HG03095 (cell line): Measurements from ENCODE around the gene ST3GAL3.
"Not testable (repeated sequence)": the region's sequence is repeated elsewhere in the genome, so short reads cannot be mapped to it uniquely, and the experiment has no call there.

ENCODE experiments used
- ATAC-seq: cut with Tn5 transposase; IDR thresholded peaks from one replicate; pipeline ENCODE4 v1.9.1; 2021; ENCODE audit warnings: moderate library complexity; ENCODE audit not compliant: unreplicated experiment

Gene ST3GAL3

DNA sequence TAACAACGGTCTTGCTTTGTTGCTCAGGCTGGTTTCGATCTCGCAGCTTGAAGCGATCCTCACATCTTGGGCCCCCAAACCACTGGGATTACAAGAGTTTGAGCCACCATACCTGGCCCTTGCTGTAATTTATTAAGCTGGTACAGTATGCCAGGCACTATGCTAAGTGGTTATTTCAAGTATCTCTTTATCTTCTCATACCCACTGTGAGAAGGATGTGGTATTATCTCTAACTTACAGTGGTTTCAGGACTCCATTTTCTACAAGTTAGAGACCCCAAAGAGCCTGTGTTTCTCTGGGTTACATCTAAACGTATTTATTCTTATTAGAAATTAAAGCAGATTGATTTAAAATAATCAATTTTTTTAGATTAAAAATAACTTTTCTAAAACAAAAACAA lies 8.1 kb upstream of the ST3GAL3 start:
- ATAC-seq, result no peak

- ATAC-seq, result no peak
Observed at GRCh38 chr1:43703836-43704235, 3.5 kb upstream of the ST3GAL3 start.

DNA sequence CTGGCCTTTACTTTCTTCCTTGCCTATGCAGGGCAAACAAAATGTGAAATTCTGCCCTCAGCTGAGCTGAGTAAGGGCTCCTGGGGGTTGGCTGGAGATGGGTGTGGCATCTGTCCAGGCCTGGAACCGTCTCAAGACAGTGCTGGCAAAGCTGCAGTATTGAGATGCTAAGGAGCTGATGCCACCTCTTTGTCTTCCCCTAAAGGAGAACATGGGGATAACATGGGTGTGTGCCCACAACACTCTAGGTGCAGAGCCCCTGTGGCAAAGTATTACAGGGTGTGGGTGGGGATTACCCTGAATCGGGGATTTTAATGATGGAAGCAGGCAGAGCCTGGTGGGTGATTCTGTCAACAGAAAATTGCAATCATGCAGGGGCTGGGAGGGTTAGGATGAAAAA lies 2.5 kb upstream of the ST3GAL3 start:
- ATAC-seq, result no peak

GRCh38 chr1:43705334-43705733 lies 2.0 kb upstream of the ST3GAL3 start:
- ATAC-seq, result no peak

DNA sequence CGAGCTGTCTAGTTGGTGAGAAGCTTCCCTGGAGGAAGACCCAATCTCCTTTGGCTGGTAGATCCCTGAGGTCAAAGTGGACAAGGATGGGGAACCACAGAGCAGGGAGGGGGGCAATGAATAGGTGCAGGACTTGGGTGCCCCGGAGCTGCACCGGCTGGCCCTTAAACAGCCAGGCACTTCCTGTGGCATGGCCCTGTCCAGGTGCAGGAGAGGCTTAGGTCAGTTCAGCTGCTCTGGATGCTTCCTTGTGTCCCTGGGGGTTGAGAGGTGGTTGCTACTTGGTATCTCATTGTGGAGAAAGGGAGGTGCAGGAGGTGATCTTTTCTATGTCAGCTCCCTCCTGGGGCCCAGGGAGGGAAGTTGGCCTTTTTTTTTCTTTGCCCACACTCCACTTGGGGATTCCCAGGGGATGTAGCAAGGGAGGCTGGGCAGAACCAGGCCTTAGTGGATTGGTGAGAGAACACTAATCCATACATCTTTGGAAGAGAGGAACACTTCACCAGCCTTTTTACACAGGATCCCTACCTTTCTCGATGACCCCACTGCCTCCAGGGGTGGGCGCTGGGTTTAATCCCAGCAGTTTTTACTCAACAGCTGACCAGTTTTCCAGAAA lies 1.2 kb upstream of the ST3GAL3 start:
- no peak for ATAC-seq

GRCh38 chr1:43706598-43707189 lies 642 bp upstream of the ST3GAL3 start:
- no peak for ATAC-seq

- ATAC-seq, result no peak
Observed at GRCh38 chr1:43708002-43708410, 670 bp downstream of the ST3GAL3 start.

- ATAC-seq, result no peak
Observed at GRCh38 chr1:43711049-43711448, 3.7 kb downstream of the ST3GAL3 start.

- no peak for ATAC-seq
Observed at GRCh38 chr1:43711524-43712386, 4.4 kb downstream of the ST3GAL3 start.

DNA sequence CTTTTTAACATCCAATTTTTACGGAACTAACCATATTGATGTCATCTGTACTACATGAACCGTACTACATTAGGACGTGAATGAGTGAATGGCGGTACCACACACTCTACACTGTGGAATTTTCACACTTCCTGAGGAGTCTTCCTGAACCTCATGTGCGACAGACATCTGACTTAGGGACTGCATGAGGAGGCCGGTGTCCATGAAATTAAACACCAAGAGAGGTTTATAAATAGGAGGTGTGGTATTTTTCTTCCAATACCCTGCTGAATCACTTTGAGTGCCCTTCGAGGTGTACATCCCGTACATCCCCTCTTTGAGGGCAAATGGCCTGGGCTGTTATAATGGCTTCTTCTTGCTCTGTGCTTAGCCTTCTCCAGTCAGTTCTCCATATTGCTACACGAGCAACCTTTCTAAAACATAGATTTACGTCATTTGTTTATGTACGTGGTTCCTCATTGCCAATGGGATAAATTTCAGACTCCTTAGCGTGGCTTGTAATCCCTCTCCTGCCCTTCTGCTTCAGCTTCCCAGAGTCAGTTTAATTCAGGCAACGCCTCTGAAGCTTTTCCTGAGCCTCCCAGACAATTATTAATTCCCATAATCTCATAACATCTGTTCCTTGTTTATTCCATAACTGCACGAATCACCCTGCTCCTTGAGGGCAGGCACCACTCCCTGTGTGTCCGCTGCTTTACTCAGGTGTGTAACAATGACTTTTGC lies 9.4 kb downstream of the ST3GAL3 start:
- ATAC-seq, result no peak

DNA sequence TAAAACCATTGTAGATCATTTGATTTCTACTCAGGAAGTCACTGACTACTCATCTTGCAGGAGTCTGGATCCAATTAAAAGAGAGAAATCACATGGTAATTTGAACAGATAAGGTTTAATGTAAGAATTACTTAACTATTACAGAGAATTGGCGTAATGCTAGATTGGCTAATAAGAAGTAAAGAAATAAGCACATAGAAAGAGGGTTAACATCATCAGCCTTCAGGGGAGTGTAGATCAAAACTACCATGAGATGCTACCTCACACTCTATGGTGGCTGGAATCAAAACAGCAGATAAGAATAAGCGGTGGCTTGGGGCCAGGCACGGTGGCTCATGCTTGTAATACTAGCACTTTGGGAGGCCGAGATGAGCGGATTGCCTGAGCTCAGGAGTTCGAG lies 11.7 kb downstream of the ST3GAL3 start:
- no peak for ATAC-seq

DNA sequence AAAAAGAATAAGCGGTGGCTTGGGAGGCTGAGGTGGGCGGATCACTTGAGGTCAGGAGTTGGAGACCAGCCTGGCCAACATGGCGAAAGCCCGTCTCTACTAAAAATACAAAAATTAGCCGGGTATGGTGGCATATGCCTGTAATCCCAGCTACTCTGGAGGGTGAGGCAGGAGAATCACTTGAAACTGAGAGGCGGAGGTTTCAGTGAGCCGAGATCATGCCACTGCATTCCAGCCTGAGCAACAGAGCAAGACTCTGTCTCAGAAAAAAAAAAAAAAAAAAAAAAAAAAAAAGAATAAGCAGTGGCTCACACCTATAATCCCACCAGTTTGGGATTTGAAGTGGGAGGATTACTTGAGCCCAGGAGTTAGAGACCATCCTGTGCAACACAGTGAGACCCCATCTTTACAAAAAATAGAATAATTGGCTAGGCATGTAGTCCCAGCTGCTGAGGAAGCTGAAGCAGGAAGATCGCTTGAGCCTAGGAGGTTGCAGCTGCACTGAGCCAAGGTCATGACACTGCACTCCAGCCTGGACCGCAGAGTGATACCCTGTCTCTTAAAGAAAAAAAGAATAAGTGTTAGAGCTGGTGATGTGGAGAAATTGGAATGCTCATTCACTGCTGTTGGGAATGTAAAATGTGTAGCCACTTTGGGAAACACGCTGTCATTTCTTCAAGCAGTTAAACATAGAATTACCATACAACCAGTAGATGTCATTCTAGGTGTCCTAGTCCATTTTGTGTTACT lies 12.5 kb downstream of the ST3GAL3 start:
- ATAC-seq, result not testable (repeated sequence)

- no peak for ATAC-seq
Observed at GRCh38 chr1:43722810-43723209, 15.5 kb downstream of the ST3GAL3 start.

- no peak for ATAC-seq
Observed at GRCh38 chr1:43729816-43730463, 22.6 kb downstream of the ST3GAL3 start.

GRCh38 chr1:43731867-43732531 lies 24.7 kb downstream of the ST3GAL3 start:
- no peak for ATAC-seq

- ATAC-seq, result no peak
Observed at GRCh38 chr1:43736819-43737218, 29.5 kb downstream of the ST3GAL3 start.

DNA sequence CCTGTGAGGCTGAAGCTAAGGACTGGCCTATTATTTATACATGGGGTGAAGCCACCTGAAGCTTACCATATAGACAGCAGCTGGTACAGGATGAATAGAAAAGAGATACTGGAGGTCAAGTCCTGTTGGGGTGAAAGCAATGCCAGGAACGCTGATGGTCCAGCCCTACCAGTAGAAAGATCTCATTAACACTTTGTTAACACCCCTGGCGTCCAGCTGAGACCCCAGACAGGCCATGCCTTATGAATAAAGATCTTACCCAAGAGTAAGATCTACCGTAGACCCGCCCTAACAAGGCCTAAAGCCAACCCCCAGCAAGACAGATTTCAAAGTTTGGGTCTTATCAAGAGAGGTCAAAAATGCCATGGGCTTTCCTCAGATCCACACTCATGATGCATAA lies 34.7 kb downstream of the ST3GAL3 start:
- ATAC-seq, result no peak

GRCh38 chr1:43743206-43743605 lies 35.9 kb downstream of the ST3GAL3 start:
- ATAC-seq, result no peak

GRCh38 chr1:43747736-43748135 lies 40.4 kb downstream of the ST3GAL3 start:
- ATAC-seq, result no peak

GRCh38 chr1:43750083-43750482 lies 42.7 kb downstream of the ST3GAL3 start:
- ATAC-seq, result no peak
